Left renal cortex interstitium (tissue), 4 donors: ENCODE measurements around the gene CHRM1. TPM values are rescaled to one million over a fixed set of nuclear protein-coding genes. Genes with fewer than 3 reads are reported as not detected.
"Not testable (repeated sequence)": the region's sequence is repeated elsewhere in the genome, so short reads cannot be mapped to it uniquely, and the experiment has no call there.

Source experiments
- DNase-seq, 4 donors: peaks; one replicate each; pipeline ENCODE4 v3.0.0-alpha.2; 2013; ENCODE audit warnings: low read depth in 4 of 4, low spot score in 2 of 4, missing footprints in 1 of 4
- polyA plus RNA-seq, 4 donors: library from polyadenylated mRNA; unstranded; fragments of 120-200 nt; gene quantifications; one replicate each; pipeline ENCODE4 v1.2.1, GENCODE V29; 2013; ENCODE audit not compliant: insufficient read length in 4 of 4

The CHRM1 gene
- polyA plus RNA-seq, 4 donors, result 0.05 to 0.12 TPM; not detected in 2

GRCh38 chr11:62880231-62880802, 40.8 kb downstream of the CHRM1 start:
- peak in 2 of 4 donors; percentile 79 to 84 for DNase-seq

DNA sequence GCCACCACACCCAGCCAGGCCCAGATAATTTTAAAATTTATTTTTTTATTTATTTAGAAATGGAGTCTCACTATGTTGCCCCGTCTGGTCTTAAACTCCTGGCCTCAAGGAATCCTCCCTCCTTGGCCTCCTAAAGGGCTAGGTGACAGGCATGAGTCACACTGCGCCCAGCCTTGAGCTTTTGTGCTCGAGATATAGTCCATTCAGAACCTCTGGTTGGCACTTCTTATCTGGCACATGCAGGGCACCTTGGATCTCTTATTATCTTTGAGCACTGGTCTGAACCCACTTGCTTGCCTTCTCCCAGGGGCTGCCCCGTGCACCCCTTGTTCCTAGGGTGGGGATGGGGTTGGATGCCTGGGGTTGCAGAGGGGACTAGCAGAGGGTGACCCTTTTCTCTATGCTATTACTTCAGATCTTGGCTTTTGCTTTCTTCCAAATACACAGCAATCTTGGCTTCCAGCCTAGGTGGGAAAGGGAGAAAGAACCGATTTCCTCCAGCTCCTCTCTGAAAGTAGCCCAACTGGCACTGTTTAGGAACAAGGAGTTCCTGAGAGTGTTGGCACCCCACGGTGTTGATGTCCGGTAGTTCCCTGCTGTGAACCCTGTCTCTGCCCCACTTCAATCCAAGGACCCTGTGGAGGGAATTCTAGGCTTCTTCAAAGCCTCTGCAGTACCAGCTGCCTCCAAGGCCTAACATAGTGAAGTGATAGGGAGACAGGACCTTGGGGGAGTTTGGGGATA, 41.8 kb downstream of the CHRM1 start:
- DNase-seq, result no peak

DNA sequence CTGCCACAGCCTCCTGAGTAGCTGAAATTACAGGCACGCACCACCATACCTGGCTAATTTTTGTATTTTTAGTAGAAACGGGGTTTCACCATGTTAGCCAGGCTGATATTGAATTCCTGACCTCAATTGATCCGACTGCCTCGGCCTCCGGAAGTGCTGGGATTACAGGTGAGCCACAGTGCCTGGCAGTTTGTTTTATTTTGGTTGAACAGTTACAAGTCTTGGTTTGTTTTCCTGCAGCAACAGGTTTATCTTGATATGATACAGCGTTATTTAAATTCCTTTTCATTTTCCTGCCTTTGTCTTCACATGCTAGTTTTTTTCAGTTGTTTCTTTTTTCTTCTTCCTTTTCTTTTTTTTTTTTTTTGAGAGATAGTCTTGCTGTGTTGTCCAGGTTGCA, 44.5 kb downstream of the CHRM1 start:
- no peak for DNase-seq

DNA sequence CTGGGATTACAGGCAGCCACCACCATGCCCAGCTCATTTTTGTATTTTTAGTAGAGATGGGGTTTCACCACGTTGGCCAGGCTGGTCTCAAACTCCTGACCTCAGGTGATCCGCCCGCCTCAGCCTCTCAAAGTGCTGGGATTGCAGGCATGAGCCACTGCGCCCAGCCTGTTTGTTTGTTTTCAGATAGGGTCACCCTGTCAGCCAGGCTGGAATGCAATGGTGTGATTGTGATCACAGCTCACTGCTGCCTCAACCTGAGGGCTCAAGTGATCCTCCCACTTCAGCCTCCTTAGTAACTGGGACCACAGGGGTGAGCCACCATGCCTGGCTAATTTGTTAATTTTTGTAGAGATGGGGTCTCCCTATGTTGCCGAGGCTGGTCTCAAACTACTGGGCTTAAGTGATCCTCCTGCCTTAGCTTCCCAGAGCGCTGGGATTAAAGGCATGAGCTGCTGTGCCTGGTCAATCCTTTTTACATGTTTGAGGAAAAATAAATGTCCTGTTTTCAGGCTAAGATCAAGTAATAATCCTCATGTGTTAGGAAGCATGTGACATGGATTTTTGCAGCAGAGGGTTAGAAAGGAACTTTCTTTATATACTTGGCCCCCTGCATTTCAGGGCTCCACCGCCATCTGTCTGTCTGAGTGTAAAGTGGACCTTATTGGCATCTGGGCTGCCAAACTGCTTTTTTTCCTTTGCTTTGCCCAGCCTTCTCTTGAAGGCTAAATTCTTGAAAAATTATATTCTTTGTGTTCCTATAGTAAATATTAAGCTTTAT, 45.3 kb downstream of the CHRM1 start:
- no peak for DNase-seq

DNA sequence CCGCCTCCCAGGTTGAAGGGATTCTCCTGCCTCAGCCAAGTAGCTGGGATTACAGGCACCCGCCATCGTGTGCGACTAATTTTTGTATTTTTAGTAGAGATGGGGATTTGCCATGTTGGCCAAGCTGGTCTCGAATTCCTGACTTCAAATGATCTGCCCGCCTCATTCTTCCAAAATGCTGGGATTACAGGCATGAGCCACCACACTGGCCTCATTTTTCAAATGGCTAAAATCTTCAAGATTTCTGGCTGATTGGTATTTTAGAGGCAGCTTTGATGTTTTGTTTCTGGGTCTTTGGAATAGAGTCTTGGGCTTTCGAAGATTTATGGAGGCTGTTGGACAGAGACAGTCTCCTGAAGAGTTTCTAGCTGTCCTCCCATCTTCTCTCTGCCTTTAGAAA, 46.3 kb downstream of the CHRM1 start:
- no peak for DNase-seq

GRCh38 chr11:62865635-62866034, 55.5 kb downstream of the CHRM1 start:
- no peak for DNase-seq

DNA sequence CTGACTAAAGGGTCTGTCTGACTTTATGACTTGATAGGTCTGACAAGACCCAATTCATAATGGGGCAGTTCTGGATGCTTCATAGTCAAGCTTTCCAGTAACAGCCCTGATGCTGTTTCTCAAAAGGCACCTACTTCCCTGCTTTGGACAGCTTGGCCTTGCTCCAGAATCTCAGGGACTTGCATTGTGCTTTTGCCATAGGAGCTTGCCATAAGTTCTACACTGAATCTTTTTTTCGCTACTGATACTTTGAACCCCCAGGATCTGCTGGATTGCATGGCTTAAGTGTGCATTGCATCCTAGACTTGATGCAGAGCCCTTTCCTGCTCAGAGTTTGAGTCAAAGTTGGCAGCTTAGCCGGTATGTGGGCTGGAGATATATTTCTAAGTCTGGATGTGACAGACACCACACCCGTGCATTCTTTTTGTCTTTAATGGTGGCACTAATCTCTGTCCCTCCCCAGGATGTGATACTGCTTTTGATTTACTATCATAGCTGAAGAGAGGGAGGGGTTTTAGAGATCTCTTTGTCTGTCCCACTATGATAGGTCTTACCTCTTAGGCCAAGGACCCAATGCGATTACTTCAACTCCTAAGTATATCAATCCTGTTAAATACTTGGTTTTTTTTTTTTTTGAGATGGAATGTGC, 57.4 kb downstream of the CHRM1 start:
- DNase-seq, result no peak

- not testable (repeated sequence) for DNase-seq
Observed at GRCh38 chr11:62861564-62862192, 59.5 kb downstream of the CHRM1 start.

DNA sequence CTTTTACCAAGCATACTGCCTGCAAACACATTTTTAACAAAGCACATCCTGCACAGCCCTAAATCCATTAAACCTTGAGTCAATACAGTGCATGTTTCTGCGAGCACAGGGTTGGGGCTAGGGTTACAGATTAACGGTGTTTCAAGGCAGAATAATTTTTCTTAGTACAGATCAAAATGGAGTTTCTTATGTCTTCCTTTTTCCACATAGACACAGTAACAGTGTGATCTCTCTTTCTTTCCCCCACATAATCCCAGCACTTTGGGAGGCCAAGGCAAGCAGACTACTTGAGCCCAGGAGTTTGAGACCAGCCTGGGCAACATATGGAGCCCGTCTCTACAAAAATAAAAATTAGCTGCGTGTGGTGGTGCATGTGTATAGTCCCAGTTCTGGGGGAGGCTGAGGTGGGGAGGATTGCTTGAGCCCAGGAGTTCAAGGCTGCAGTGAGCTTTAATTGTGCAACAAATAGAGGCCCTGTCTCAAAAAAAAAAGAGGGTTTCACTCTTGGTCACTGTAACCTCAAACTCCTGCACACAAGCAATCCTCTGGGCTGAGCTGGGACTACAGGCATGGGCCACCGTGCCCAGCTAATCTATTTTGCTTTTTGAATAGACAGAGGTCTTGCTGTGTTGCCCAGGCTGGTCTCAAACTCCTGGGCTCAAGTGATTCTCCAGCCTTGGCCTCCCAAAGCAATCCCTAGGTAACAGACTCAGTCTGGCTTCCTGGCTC, 60.2 kb downstream of the CHRM1 start:
- DNase-seq, result no peak

DNA sequence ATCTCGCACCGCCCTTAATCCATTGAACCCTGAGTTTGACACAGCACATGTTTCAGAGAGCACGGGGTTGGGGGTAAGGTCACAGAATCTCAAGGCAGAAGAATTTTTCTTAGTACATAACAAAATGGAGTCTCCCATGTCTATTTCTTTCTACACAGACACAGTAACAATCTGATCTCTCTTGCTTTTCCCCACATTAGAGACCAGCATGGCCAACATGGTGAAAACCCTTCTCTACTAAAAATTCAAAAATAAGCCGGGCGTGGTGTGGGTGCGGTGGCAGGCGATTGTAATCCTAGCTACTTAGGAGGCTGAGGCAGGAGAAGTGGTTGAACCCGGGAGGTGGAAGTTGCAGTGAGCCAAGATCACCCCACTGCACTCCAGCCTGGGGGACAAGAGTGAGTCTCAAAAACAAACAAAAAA, 61.9 kb downstream of the CHRM1 start:
- DNase-seq, result not testable (repeated sequence)

Other genes with a start within 250 kb of the CHRM1 start
- gene UQCC3, start 249.7 kb downstream of the CHRM1 start, polyA plus RNA-seq, result 10 to 100 TPM in 2 of 4 donors, 1 to 10 TPM in 2; 7.7 to 13.9 (median 11.1) TPM
- gene LBHD1, start 249.1 kb downstream of the CHRM1 start, polyA plus RNA-seq, result 10 to 100 TPM in 1 of 4 donors, 1 to 10 TPM in 3; 5.3 to 12.9 (median 9.0) TPM
- gene UBXN1, start 242.3 kb downstream of the CHRM1 start, polyA plus RNA-seq, result 100 to 1,000 TPM; 151 to 187 (median 174) TPM
- 1 to 10 TPM in 3 of 4 donors, under 1 TPM in 1; 0.99 to 1.3 (median 1.1) TPM for gene LRRN4CL, start 231.8 kb downstream of the CHRM1 start, polyA plus RNA-seq
- 10 to 100 TPM; 64.2 to 81.1 (median 72.0) TPM for gene BSCL2, start 213.9 kb downstream of the CHRM1 start, polyA plus RNA-seq
- gene GNG3, start 213.7 kb downstream of the CHRM1 start, polyA plus RNA-seq, result 1 to 10 TPM; 1.4 to 3.8 (median 2.4) TPM
- 10 to 100 TPM; 75.9 to 91.8 (median 81.6) TPM for gene HNRNPUL2, start 193.9 kb downstream of the CHRM1 start, polyA plus RNA-seq
- gene TTC9C, start 192.9 kb downstream of the CHRM1 start, polyA plus RNA-seq, result 10 to 100 TPM; 35.7 to 47.7 (median 42.8) TPM
- 1 to 10 TPM; 8.0 to 9.6 (median 8.5) TPM for gene ZBTB3, start 167.2 kb downstream of the CHRM1 start, polyA plus RNA-seq
- gene POLR2G, start 159.8 kb downstream of the CHRM1 start, polyA plus RNA-seq, result 100 to 1,000 TPM; 132 to 173 (median 146) TPM
- gene TAF6L, start 150.0 kb downstream of the CHRM1 start, polyA plus RNA-seq, result 10 to 100 TPM; 27.5 to 40.2 (median 37.2) TPM
- 10 to 100 TPM; 65.7 to 71.3 (median 67.2) TPM for gene TMEM179B, start 134.0 kb downstream of the CHRM1 start, polyA plus RNA-seq
- 10 to 100 TPM; 25.2 to 36.2 (median 29.6) TPM for gene TMEM223, start 129.4 kb downstream of the CHRM1 start, polyA plus RNA-seq
- gene NXF1, start 115.9 kb downstream of the CHRM1 start, polyA plus RNA-seq, result 100 to 1,000 TPM; 108 to 134 (median 119) TPM
- gene STX5, start 89.3 kb downstream of the CHRM1 start, polyA plus RNA-seq, result 10 to 100 TPM; 53.8 to 61.9 (median 56.1) TPM
- under 1 TPM in 1 of 4 donors, not detected in 3; 0.33 TPM for gene TEX54, start 88.5 kb downstream of the CHRM1 start, polyA plus RNA-seq
- 10 to 100 TPM; 34.0 to 50.7 (median 46.2) TPM for gene WDR74, start 81.8 kb downstream of the CHRM1 start, polyA plus RNA-seq
- gene SLC3A2, start 40.5 kb downstream of the CHRM1 start, polyA plus RNA-seq, result 100 to 1,000 TPM; 159 to 219 (median 183) TPM
- gene SLC22A6, start 63.6 kb upstream of the CHRM1 start, polyA plus RNA-seq, result 10 to 100 TPM; 19.9 to 38.0 (median 30.4) TPM
- 10 to 100 TPM; 26.6 to 57.9 (median 43.2) TPM for gene SLC22A8, start 94.5 kb upstream of the CHRM1 start, polyA plus RNA-seq
- under 1 TPM; 0.16 to 0.75 (median 0.34) TPM for gene SLC22A24, start 222.9 kb upstream of the CHRM1 start, polyA plus RNA-seq